HFF-Myc (cell line): ENCODE measurements around the gene MAPK8IP1.

Source experiments
- DNase-seq: peaks from one replicate; pipeline ENCODE4 v3.0.0-alpha.2; 2011; ENCODE audit warnings: low read depth; ENCODE audit errors: extremely low read depth
- H3K4me3 ChIP-seq: replicated peaks from 2 replicates; pipeline ENCODE4 v1.5.1; 2011; ENCODE audit warnings: low read depth, mild to moderate bottlenecking, control low read depth, low read length
- CTCF ChIP-seq: IDR thresholded peaks from 2 replicates; pipeline ENCODE4 v1.5.1; 2012; ENCODE audit warnings: mild to moderate bottlenecking, low read depth, low read length, control low read depth; ENCODE audit errors: missing control alignments

Gene MAPK8IP1

DNA sequence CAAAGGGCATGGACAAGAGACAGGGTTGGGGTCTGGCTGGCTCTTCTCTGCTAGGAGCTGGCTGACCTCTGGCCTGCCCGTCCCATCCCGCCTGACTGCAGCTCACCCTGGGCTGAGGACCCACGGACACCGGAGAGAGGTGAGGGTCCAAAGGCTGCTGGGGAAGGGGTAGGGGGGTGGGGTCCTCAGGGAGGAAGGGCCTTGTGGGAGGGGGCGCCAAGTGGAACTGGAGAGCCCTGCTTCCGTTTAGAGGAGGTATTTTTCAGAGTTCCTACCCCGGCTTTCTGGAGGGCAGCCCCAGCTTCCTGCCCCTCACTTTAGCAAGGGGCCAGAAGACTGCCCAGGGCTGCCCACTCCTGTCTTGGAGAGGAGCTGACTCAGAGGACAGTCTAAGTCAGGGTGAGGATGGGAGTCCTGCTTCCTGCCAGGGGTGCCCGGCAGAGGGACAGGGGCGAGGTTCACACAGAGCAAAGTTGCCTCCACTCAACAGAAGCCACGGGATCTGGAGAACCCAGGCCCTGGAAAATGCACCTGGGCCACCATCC lies 44.1 kb downstream of the MAPK8IP1 start:
- no peak for TF ChIP-seq CTCF
- H3K4me3 ChIP-seq, result no peak overlapping the region
- no peak for DNase-seq

GRCh38 chr11:45930031-45930794 lies 44.8 kb downstream of the MAPK8IP1 start:
- no peak overlapping the region for H3K4me3 ChIP-seq
- no peak for DNase-seq
- TF ChIP-seq CTCF, result no peak

GRCh38 chr11:45930951-45931570 lies 45.6 kb downstream of the MAPK8IP1 start:
- TF ChIP-seq CTCF, result no peak
- no peak for DNase-seq

DNA sequence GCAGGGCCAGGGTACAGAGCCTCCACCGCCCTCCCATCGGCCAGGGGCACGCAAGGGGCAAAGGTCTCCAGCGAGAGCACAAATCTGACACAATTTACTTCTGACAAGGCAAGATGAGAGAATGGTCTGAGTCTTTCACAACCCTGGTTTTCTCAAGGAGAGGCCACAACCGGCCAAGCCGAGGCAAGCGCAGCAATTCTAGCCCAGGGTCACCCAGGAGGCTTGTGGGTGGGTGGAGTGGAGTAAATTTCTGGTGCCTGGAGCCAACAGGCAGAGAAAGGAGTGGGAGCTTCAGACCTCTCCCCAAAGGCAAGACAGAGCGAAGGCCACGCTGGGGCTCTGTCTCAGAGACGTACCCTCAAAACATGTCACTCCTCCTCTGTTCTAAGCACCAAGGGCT lies 46.3 kb downstream of the MAPK8IP1 start:
- no peak overlapping the region for H3K4me3 ChIP-seq
- TF ChIP-seq CTCF, result no peak
- DNase-seq, result no peak

More at GRCh38 chr11:45930951-45931570, 45.6 kb downstream of the MAPK8IP1 start:
- no peak overlapping the region for H3K4me3 ChIP-seq

- no peak for DNase-seq
- H3K4me3 ChIP-seq, result no peak overlapping the region
- TF ChIP-seq CTCF, result no peak
Measured at GRCh38 chr11:45932217-45932616, 46.8 kb downstream of the MAPK8IP1 start.

- DNase-seq, result no peak
- no peak for TF ChIP-seq CTCF
- no peak overlapping the region for H3K4me3 ChIP-seq
Measured at GRCh38 chr11:45933131-45933831, 47.8 kb downstream of the MAPK8IP1 start.
